Measurements from ENCODE around the gene CCL18.

DNA sequence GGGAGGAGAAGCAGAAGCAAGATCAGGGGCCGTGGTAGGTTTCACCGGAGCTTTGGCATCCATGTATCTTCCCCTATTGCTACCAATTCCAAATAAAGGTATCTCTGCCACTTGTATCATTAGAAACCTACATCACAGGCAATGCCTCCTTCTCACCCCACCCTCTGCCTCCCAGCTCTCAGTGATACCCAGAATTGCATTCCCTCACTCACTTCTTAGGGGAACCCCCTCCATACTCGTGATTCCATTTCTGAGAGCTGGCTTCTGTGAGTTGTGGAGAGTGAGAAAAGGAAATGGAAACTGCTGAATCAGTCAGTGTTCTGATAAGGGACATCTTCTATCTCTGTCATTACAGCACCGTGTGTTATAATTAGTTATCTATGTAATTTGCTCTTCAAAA lies 28.2 kb downstream of the CCL18 start:
- TF ChIP-seq, protein P1, sequence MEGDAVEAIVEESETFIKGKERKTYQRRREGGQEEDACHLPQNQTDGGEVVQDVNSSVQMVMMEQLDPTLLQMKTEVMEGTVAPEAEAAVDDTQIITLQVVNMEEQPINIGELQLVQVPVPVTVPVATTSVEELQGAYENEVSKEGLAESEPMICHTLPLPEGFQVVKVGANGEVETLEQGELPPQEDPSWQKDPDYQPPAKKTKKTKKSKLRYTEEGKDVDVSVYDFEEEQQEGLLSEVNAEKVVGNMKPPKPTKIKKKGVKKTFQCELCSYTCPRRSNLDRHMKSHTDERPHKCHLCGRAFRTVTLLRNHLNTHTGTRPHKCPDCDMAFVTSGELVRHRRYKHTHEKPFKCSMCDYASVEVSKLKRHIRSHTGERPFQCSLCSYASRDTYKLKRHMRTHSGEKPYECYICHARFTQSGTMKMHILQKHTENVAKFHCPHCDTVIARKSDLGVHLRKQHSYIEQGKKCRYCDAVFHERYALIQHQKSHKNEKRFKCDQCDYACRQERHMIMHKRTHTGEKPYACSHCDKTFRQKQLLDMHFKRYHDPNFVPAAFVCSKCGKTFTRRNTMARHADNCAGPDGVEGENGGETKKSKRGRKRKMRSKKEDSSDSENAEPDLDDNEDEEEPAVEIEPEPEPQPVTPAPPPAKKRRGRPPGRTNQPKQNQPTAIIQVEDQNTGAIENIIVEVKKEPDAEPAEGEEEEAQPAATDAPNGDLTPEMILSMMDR (IDR thresholded peaks at IDR 0.05), result no peak
- no peak for TF ChIP-seq EZH2 (IDR thresholded peaks at IDR 0.05; ENCODE audit: borderline replicate concordance, insufficient read depth, low read depth, low read length, poor library complexity, severe bottlenecking)

Measured in B cell (primary cell).